IMR-90 (cell line): Measurements from ENCODE around the gene DNAH8. TPM values are rescaled to one million over a fixed set of nuclear protein-coding genes. Genes with fewer than 3 reads are reported as not detected.

ENCODE experiments used
- ATAC-seq: fragments of 200-7000 bp; cut with Tn5 transposase; 2 replicates; pipeline ENCODE4 v1.9.1; 2020; ENCODE audit warnings: low read depth, mild to moderate bottlenecking, moderate library complexity
- BruUV-seq: library from RNA; stranded (reverse); fragments of 400-500 nt; replicated peaks from 2 replicates; lab custom pipeline; 2021; lab: Mats Ljungman, UMichigan
- CTCF ChIA-PET: fragments of 300-600 bp; formaldehyde crosslinking; extraction: SDS; loops from one replicate; lab custom pipeline; 2021; ENCODE audit warnings: antibody characterized with exemption; lab: Yijun Ruan, JAX
- POLR2A ChIA-PET: fragments of 300-600 bp; sonication (Branson Sonifier 250); formaldehyde crosslinking; loops from one replicate; lab custom pipeline; 2022; ENCODE audit warnings: antibody characterized with exemption; ENCODE audit not compliant: unreplicated experiment; lab: Charles Lee
- DNase-seq: peaks from one replicate; pipeline ENCODE4 v3.0.0; 2013
- H2AFZ ChIP-seq: replicated peaks from 2 replicates; pipeline ENCODE3; 2013; ENCODE audit warnings: low read length, mild to moderate bottlenecking; ENCODE audit not compliant: poor library complexity
- H2AK5ac ChIP-seq: 2 replicates; pipeline ENCODE4 v1.6.1; 2013; ENCODE audit warnings: low read depth, low read length, inconsistent platforms
- H2AK9ac ChIP-seq: replicated peaks from 2 replicates; pipeline ENCODE3; 2013; ENCODE audit warnings: mild to moderate bottlenecking, low read depth, low read length, moderate library complexity; ENCODE audit not compliant: poor library complexity
- H2BK120ac ChIP-seq: 2 replicates; pipeline ENCODE4 v1.6.1; 2013; ENCODE audit warnings: low read depth, low read length, inconsistent platforms
- H2BK15ac ChIP-seq: 3 replicates; pipeline ENCODE4 v1.6.1; 2013; ENCODE audit warnings: low read depth, low read length, inconsistent platforms
- H2BK20ac ChIP-seq: 2 replicates; pipeline ENCODE4 v1.6.1; 2013; ENCODE audit warnings: low read depth, mild to moderate bottlenecking, inconsistent platforms, low read length, moderate library complexity
- H2BK5ac ChIP-seq: 2 replicates; pipeline ENCODE4 v1.6.1; 2013; ENCODE audit warnings: mild to moderate bottlenecking, low read depth, low read length, inconsistent platforms; ENCODE audit not compliant: poor library complexity, severe bottlenecking
- H3K14ac ChIP-seq: replicated peaks from 2 replicates; pipeline ENCODE4 v1.6.1; 2013; ENCODE audit warnings: low read depth, low read length, inconsistent platforms
- H3K18ac ChIP-seq: 2 replicates; pipeline ENCODE4 v1.6.1; 2013; ENCODE audit warnings: low read depth, low read length, control low read depth
- H3K23ac ChIP-seq: 2 replicates; pipeline ENCODE4 v1.6.1; 2013; ENCODE audit warnings: low read depth, low read length, inconsistent platforms
- H3K27ac ChIP-seq: 2 replicates; pipeline ENCODE4 v1.5.1; 2013; ENCODE audit warnings: mild to moderate bottlenecking, control low read depth, low read length; ENCODE audit not compliant: insufficient read depth
- H3K27me3 ChIP-seq: 2 replicates; pipeline ENCODE4 v1.6.1; 2013; ENCODE audit warnings: low read length; ENCODE audit not compliant: control insufficient read depth, insufficient read depth
- H3K36me3 ChIP-seq: 2 replicates; pipeline ENCODE4 v1.6.1; 2013; ENCODE audit warnings: low read length, mixed read lengths; ENCODE audit not compliant: control insufficient read depth, insufficient read depth
- H3K4ac ChIP-seq: 2 replicates; pipeline ENCODE4 v1.6.1; 2013; ENCODE audit warnings: low read depth, low read length, inconsistent platforms
- H3K4me1 ChIP-seq: 2 replicates; pipeline ENCODE4 v1.6.1; 2013; ENCODE audit warnings: low read length, mixed read lengths; ENCODE audit not compliant: control insufficient read depth, insufficient read depth
- H3K4me2 ChIP-seq: 2 replicates; pipeline ENCODE4 v1.6.1; 2013; ENCODE audit warnings: low read depth, mild to moderate bottlenecking, control low read depth, low read length, moderate library complexity
- H3K4me3 ChIP-seq: 2 replicates; pipeline ENCODE4 v1.5.1; 2013; ENCODE audit warnings: low read depth, mild to moderate bottlenecking, control low read depth, low read length, moderate library complexity; ENCODE audit not compliant: insufficient read depth
- H3K56ac ChIP-seq: 2 replicates; pipeline ENCODE4 v1.6.1; 2013; ENCODE audit warnings: low read length, inconsistent platforms; ENCODE audit not compliant: insufficient read depth; ENCODE audit errors: extremely low read depth
- H3K79me1 ChIP-seq, 2 experiments: 2 replicates each; pipeline ENCODE4 v1.6.1; 2013; ENCODE audit warnings: low read length in 2 of 2, inconsistent platforms in 1 of 2, low read depth in 1 of 2
- H3K9ac ChIP-seq: 2 replicates; pipeline ENCODE4 v1.6.1; 2013; ENCODE audit warnings: low read depth, low read length, control low read depth
- H3K9me1 ChIP-seq: 2 replicates; pipeline ENCODE4 v1.6.1; 2013; ENCODE audit warnings: low read length, inconsistent platforms; ENCODE audit not compliant: insufficient read depth
- H3K9me3 ChIP-seq: 2 replicates; pipeline ENCODE4 v1.6.1; 2013; ENCODE audit warnings: low read length; ENCODE audit not compliant: control insufficient read depth, insufficient read depth
- H4K20me1 ChIP-seq: 2 replicates; pipeline ENCODE4 v1.6.1; 2013; ENCODE audit warnings: low read length, inconsistent platforms; ENCODE audit not compliant: insufficient read depth
- H4K5ac ChIP-seq: 2 replicates; pipeline ENCODE4 v1.6.1; 2013; ENCODE audit warnings: mild to moderate bottlenecking, low read depth, low read length, control low read depth
- H4K8ac ChIP-seq, 2 experiments: 2 replicates each; pipeline ENCODE4 v1.6.1; 2013; ENCODE audit warnings: low read depth in 2 of 2, low read length in 2 of 2, control low read depth in 1 of 2, inconsistent platforms in 1 of 2
- H4K91ac ChIP-seq: 2 replicates; pipeline ENCODE4 v1.6.1; 2013; ENCODE audit warnings: low read depth, low read length, inconsistent platforms; ENCODE audit not compliant: insufficient read depth
- CHD1 ChIP-seq: IDR thresholded peaks from 2 replicates; pipeline ENCODE4 v1.6.1; 2012; ENCODE audit warnings: low read depth, low read length, improper control_type of control experiment
- ELK1 ChIP-seq: fragments of 150-350 bp; IDR thresholded peaks from 2 replicates; pipeline ENCODE4 v1.6.1; 2016; ENCODE audit warnings: low read depth, mild to moderate bottlenecking, low read length, moderate library complexity, borderline replicate concordance
- MAFK ChIP-seq: IDR thresholded peaks from 2 replicates; pipeline ENCODE4 v1.6.1; 2012; ENCODE audit warnings: low read depth, low read length, improper control_type of control experiment
- RCOR1 ChIP-seq: IDR thresholded peaks from 2 replicates; pipeline ENCODE4 v1.6.1; 2012; ENCODE audit warnings: mild to moderate bottlenecking, low read length, improper control_type of control experiment; ENCODE audit not compliant: insufficient replicate concordance
- RFX5 ChIP-seq: IDR thresholded peaks from 2 replicates; pipeline ENCODE4 v1.8.0; 2012; ENCODE audit warnings: low read depth, mild to moderate bottlenecking, low read length, moderate library complexity
- SMC3 ChIP-seq: fragments of 150-350 bp; IDR thresholded peaks from 2 replicates; pipeline ENCODE4 v1.6.1; 2016; ENCODE audit warnings: low read depth, mild to moderate bottlenecking, antibody characterized with exemption, low read length, moderate library complexity
- USF2 ChIP-seq: fragments of 150-350 bp; IDR thresholded peaks from 2 replicates; pipeline ENCODE4 v1.6.1; 2017; ENCODE audit warnings: mild to moderate bottlenecking, antibody characterized with exemption, low read length, low read depth
- WGBS, 2 experiments: methylation state at CpG; one replicate each; pipeline versions ENCODE4 v1.1.5 to v1.1.7; 2013; ENCODE audit warnings: missing lambda C conversion rate in 2 of 2; ENCODE audit not compliant: insufficient read length in 1 of 2; ENCODE audit errors: extremely low coverage in 2 of 2; 5-methylcytosine and 5-hydroxymethylcytosine counted together
- dilution Hi-C: fragments of 300-500 bp; cut with HindIII; formaldehyde crosslinking; loops from one replicate; pipeline ENCODE4 v1.14.3; 2018; ENCODE audit warnings: low sequenced_read_pairs; ENCODE audit not compliant: unreplicated experiment
- in situ Hi-C: fragments of 300-500 bp; cut with MboI; formaldehyde crosslinking; loops from 3 replicates; pipeline ENCODE4 v1.14.3; 2019; ENCODE audit warnings: low sequenced_read_pairs, inconsistent platforms, mixed read lengths
- intact Hi-C: fragments of 100-400 bp; cut with micrococcal nuclease; formaldehyde crosslinking; loops from 2 replicates; pipeline ENCODE4 v1.10.0; 2022
- polyA plus RNA-seq, 3 experiments: library from polyadenylated mRNA; depleted of rRNA; stranded (reverse); fragments of >200 nt; gene quantifications; 2 replicates each; pipeline ENCODE4 v1.2.3, GENCODE V29; 2012; ENCODE audit warnings: low replicate concordance in 1 of 3
- total RNA-seq: library from RNA; depleted of rRNA; stranded (reverse); fragments of >200 nt; gene quantifications from 2 replicates; pipeline ENCODE4 v1.2.3, GENCODE V29; 2012

The DNAH8 gene
- total and polyA plus RNA-seq, 2 of the 4 experiments (the other 2 are of a cell fraction), result not detected

GRCh38 chr6:39037707-39038106 is 322.6 kb downstream of the DNAH8 start:
- dilution Hi-C loops (no loop called here), in situ Hi-C loops (no loop called here), intact Hi-C loops (no loop called here)
- Histone ChIP-seq H3K23ac (no peak overlapping the region), H3K4me1 (no peaks in the 10 kb centered on the region), H3K14ac (no peak overlapping the region), H3K4ac (no peak overlapping the region), H4K5ac (no peak overlapping the region), H3K9ac (no peak overlapping the region), H4K91ac (no peak overlapping the region), H3K4me2 (no peak overlapping the region), H2BK20ac (no peak overlapping the region), H3K36me3 (no peaks in the 10 kb centered on the region), H3K79me1 (no peaks in the 10 kb centered on the region), H3K27ac (no peak overlapping the region), H2BK120ac (no peak overlapping the region), H4K20me1 (no peaks in the 10 kb centered on the region), H2BK15ac (no peak overlapping the region), H3K9me1 (no peaks in the 10 kb centered on the region), H2AK9ac (no peak overlapping the region), H3K4me3 (no peak overlapping the region), H3K56ac (no peak overlapping the region), H3K9me3 (no peaks in the 10 kb centered on the region), H4K8ac (no peak overlapping the region), H2AFZ (no peak overlapping the region), H3K18ac (no peak overlapping the region), H3K27me3 (peaks cover 6% of the 10 kb centered on the region), H2BK5ac (no peak overlapping the region), H2AK5ac (no peak overlapping the region)
- ATAC-seq (no peak), DNase-seq (no peak)
- no TSS peak for BruUV-seq
- WGBS, 2 experiments, result no CpG with 5 or more reads among the region's 6 CpGs
- no peak for TF ChIP-seq SMC3
- no peak for TF ChIP-seq RCOR1
- no peak for TF ChIP-seq ELK1
- no peak for TF ChIP-seq RFX5
- no peak for TF ChIP-seq USF2
- no peak for TF ChIP-seq CHD1
- no peak for TF ChIP-seq MAFK
- CTCF ChIA-PET, result no interaction called here
- POLR2A ChIA-PET, result no interaction called here
